Calu3 (cell line): ENCODE measurements around the gene SLC11A2. TPM values are rescaled to one million over a fixed set of nuclear protein-coding genes. Genes with fewer than 3 reads are reported as not detected.

Experiments used
- BruUV-seq: library from RNA; stranded (reverse); fragments of 400-500 nt; replicated peaks from 2 replicates; lab custom pipeline; 2021; lab: Mats Ljungman, UMichigan
- CTCF ChIA-PET: fragments of 300-600 bp; sonication (Branson Sonifier 250); formaldehyde crosslinking; loops from one replicate; lab custom pipeline; 2022; ENCODE audit warnings: antibody characterized with exemption; lab: Charles Lee
- DNase-seq: peaks from one replicate; pipeline ENCODE4 v3.0.0; 2022
- H3K27ac Mint-ChIP-seq: one replicate; pipeline ENCODE4 v1.8.0; 2022; ENCODE audit warnings: mixed read lengths; ENCODE audit not compliant: unreplicated experiment
- H3K27me3 Mint-ChIP-seq: one replicate; pipeline ENCODE4 v1.8.0; 2022; ENCODE audit warnings: mixed read lengths; ENCODE audit not compliant: unreplicated experiment
- H3K36me3 Mint-ChIP-seq: one replicate; pipeline ENCODE4 v1.8.0; 2022; ENCODE audit warnings: mild to moderate bottlenecking, moderate library complexity, mixed read lengths; ENCODE audit not compliant: insufficient read depth, unreplicated experiment
- H3K4me1 Mint-ChIP-seq: one replicate; pipeline ENCODE4 v1.8.0; 2022; ENCODE audit warnings: mild to moderate bottlenecking, low read depth, mixed read lengths; ENCODE audit not compliant: unreplicated experiment
- H3K4me3 Mint-ChIP-seq: one replicate; pipeline ENCODE4 v1.8.0; 2022; ENCODE audit warnings: mild to moderate bottlenecking, low read depth, moderate library complexity, mixed read lengths; ENCODE audit not compliant: unreplicated experiment
- H3K9me3 Mint-ChIP-seq: one replicate; pipeline ENCODE4 v1.8.0; 2022; ENCODE audit warnings: low read depth, mixed read lengths; ENCODE audit not compliant: unreplicated experiment
- CTCF ChIP-seq: fragments of 200-600 bp; IDR thresholded peaks from one replicate; pipeline ENCODE4 v1.8.0; 2022; ENCODE audit warnings: antibody characterized with exemption; ENCODE audit not compliant: unreplicated experiment
- intact Hi-C: fragments of 100-400 bp; cut with micrococcal nuclease; formaldehyde crosslinking; loops from one replicate; pipeline ENCODE4 v1.10.0; 2022; ENCODE audit not compliant: unreplicated experiment
- total RNA-seq: library from RNA; stranded (reverse); gene quantifications from 2 replicates; pipeline ENCODE4 v1.2.3, GENCODE V29; 2022

Gene SLC11A2
- total RNA-seq, 1 experiment from 2014 or later: 51.3 TPM

DNA sequence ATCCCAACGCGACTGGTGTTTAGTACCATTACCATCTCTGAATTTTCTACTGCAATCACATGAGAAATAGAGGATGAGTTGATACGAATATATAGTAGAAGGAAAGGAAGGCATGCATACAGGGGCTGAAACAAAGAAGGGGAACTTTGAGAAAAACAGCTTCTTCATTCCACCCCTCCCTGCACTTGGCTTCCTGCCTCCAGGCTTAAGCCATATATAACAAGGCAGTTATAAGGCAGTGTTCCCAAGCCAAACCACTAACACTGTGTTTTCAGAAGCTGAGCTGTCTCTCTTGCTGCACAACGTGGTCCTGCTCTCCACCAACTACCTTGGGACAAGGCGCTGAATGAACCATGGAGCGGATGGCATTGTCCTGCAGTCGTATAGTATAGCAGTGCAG is 32.9 kb upstream of the SLC11A2 start:
- intact Hi-C loops: no loop called here
- Mint-ChIP-seq H3K36me3 (peaks cover 8% of the 10 kb centered on the region), H3K27ac (no peak overlapping the region), H3K4me1 (no peaks in the 10 kb centered on the region), H3K4me3 (no peak overlapping the region), H3K27me3 (no peaks in the 10 kb centered on the region), H3K9me3 (no peaks in the 10 kb centered on the region)
- BruUV-seq: no TSS peak
- CTCF ChIA-PET: no interaction called here
- no peak for DNase-seq
- TF ChIP-seq CTCF: no peak

GRCh38 chr12:51056242-51056641 is 30.1 kb upstream of the SLC11A2 start:
- CTCF ChIA-PET: no interaction called here
- Mint-ChIP-seq H3K36me3 (peaks cover 13% of the 10 kb centered on the region), H3K4me1 (no peaks in the 10 kb centered on the region), H3K27ac (no peak overlapping the region), H3K27me3 (no peaks in the 10 kb centered on the region), H3K9me3 (no peaks in the 10 kb centered on the region), H3K4me3 (no peak overlapping the region)
- DNase-seq: no peak
- no peak for TF ChIP-seq CTCF
- BruUV-seq: no TSS peak
- intact Hi-C loops: no loop called here

DNA sequence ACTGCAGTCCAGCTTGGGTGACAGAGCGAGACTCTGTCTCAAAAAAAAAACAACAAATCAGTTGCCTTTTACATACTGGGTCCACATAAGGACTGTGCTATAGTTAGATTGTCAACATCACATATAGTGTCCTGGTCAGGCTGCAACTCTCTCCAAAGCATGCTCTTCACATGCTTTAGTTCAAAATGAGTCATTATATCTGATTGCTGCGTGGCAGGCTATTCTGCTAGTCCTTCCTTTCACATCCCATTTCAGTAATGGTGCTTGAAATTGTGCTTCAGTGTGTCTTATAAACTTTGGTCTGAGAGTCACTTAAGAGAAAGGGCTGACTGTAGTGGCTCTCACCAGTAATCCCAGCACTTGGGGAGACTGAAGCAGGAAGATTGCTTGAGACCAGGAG is 28.9 kb upstream of the SLC11A2 start:
- TF ChIP-seq CTCF: no peak
- Mint-ChIP-seq H3K27ac (no peak overlapping the region), H3K36me3 (peaks cover 7% of the 10 kb centered on the region), H3K9me3 (no peaks in the 10 kb centered on the region), H3K4me1 (no peaks in the 10 kb centered on the region), H3K4me3 (no peak overlapping the region), H3K27me3 (no peaks in the 10 kb centered on the region)
- no peak for DNase-seq
- CTCF ChIA-PET: no interaction called here
- no TSS peak for BruUV-seq
- intact Hi-C loops: no loop called here

DNA sequence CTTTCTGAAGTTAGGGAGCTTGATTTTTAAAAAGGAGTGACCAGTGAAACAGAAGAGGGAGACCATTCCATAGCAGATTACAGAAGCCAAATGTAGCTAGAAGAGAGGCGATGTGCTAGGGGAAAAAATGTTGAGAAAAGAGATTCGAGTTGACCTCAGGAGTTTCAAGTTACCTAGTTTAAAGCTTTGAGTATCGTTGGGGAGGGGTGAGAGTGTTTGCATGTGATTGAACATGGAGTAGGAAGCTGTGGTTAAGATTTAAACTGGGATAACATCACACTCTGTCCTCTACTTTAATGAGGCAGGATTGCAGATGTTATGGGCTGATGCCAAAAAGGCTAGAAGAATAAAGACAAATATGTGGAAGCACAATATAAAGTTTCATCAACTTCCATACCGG is 25.6 kb upstream of the SLC11A2 start:
- H3K4me3 Mint-ChIP-seq: no peak overlapping the region

More for the DNA sequence above, 25.6 kb upstream of the SLC11A2 start:
- DNase-seq: no peak
- intact Hi-C loops: no loop called here
- no peak for TF ChIP-seq CTCF
- no TSS peak for BruUV-seq
- Mint-ChIP-seq H3K4me1 (no peaks in the 10 kb centered on the region), H3K36me3 (peaks cover 25% of the 10 kb centered on the region), H3K27me3 (no peaks in the 10 kb centered on the region), H3K27ac (no peak overlapping the region), H3K9me3 (no peaks in the 10 kb centered on the region)
- CTCF ChIA-PET: interaction anchor here (0.6 kb wide), 1 partner anchor 960 kb away, joined by 3 read pairs; no protein-coding TSS in a partner anchor
